GM12865 (cell line): ENCODE data around the gene OR51E1.

Experiments
- DNase-seq: peaks from one replicate; pipeline ENCODE4 v3.0.0; 2010; ENCODE audit warnings: low read depth
- H3K4me3 ChIP-seq: 2 replicates; pipeline ENCODE4 v1.5.1; 2011; ENCODE audit warnings: mild to moderate bottlenecking, low read depth, low read length, control low read depth
- TF ChIP-seq, protein P1 (sequence below): IDR thresholded peaks from 2 replicates; pipeline ENCODE4 v1.5.1; 2011; ENCODE audit warnings: low read length, control low read depth, low read depth, inconsistent platforms; ENCODE audit not compliant: insufficient read depth; ENCODE audit errors: missing control alignments

OR51E1 gene

GRCh38 chr11:4704790-4705334, 61.1 kb downstream of the OR51E1 start:
- DNase-seq, result no peak
- TF ChIP-seq, protein P1, sequence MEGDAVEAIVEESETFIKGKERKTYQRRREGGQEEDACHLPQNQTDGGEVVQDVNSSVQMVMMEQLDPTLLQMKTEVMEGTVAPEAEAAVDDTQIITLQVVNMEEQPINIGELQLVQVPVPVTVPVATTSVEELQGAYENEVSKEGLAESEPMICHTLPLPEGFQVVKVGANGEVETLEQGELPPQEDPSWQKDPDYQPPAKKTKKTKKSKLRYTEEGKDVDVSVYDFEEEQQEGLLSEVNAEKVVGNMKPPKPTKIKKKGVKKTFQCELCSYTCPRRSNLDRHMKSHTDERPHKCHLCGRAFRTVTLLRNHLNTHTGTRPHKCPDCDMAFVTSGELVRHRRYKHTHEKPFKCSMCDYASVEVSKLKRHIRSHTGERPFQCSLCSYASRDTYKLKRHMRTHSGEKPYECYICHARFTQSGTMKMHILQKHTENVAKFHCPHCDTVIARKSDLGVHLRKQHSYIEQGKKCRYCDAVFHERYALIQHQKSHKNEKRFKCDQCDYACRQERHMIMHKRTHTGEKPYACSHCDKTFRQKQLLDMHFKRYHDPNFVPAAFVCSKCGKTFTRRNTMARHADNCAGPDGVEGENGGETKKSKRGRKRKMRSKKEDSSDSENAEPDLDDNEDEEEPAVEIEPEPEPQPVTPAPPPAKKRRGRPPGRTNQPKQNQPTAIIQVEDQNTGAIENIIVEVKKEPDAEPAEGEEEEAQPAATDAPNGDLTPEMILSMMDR, result no peak
- no peak overlapping the region for H3K4me3 ChIP-seq
